K562 (cell line): ENCODE measurements around the gene FES. TPM values are rescaled to one million over a fixed set of nuclear protein-coding genes. Genes with fewer than 3 reads are reported as not detected.

Source experiments
- ADNP ChIP-seq: fragments of 200-800 bp; sonication (Bioruptor generic); IDR thresholded peaks from 2 replicates; pipeline ENCODE4 v1.6.1; 2016; ENCODE audit warnings: missing genetic modification characterization, missing compliant biosample characterization
- CBX3 ChIP-seq, 2 experiments: IDR thresholded peaks; 1 replicate in 1 of 2; 2 replicates in 1 of 2; pipeline ENCODE4 v1.6.1; 2012; ENCODE audit warnings: inconsistent platforms in 2 of 2, low read length in 2 of 2, borderline replicate concordance in 1 of 2, control low read depth in 1 of 2
- CREB3 ChIP-seq: fragments of 450-650 bp; conservative IDR thresholded peaks from 2 replicates; pipeline ENCODE4 v1.6.1; 2016; ENCODE audit warnings: missing genetic modification characterization, low read depth, mild to moderate bottlenecking, missing compliant biosample characterization, moderate library complexity
- EGR1 ChIP-seq: fragments of 450-650 bp; conservative IDR thresholded peaks from 2 replicates; pipeline ENCODE4 v1.6.1; 2017; ENCODE audit warnings: mild to moderate bottlenecking
- ESRRA ChIP-seq: fragments of 450-650 bp; IDR thresholded peaks from 2 replicates; pipeline ENCODE4 v1.6.1; 2014; ENCODE audit warnings: low read depth, mild to moderate bottlenecking, moderate library complexity, borderline replicate concordance
- ILF3 ChIP-seq: fragments of 450-650 bp; IDR thresholded peaks from 2 replicates; pipeline ENCODE4 v1.6.1; 2018; ENCODE audit warnings: antibody characterized with exemption, mild to moderate bottlenecking, moderate library complexity, borderline replicate concordance
- PCBP2 ChIP-seq: fragments of 200-400 bp; formaldehyde crosslinking; IDR thresholded peaks from 2 replicates; pipeline ENCODE4 v1.6.1; 2018; ENCODE audit warnings: low read length, low read depth, mild to moderate bottlenecking, moderate library complexity; ENCODE audit not compliant: poor library complexity, severe bottlenecking
- PHF20 ChIP-seq: fragments of 450-650 bp; IDR thresholded peaks from 2 replicates; pipeline ENCODE4 v1.6.1; 2018; ENCODE audit not compliant: partially characterized antibody
- POLR2AphosphoS2 ChIP-seq: IDR thresholded peaks from 2 replicates; pipeline ENCODE4 v1.6.1; 2012; ENCODE audit warnings: low read length, improper control_type of control experiment
- PTTG1 ChIP-seq: fragments of 450-650 bp; IDR thresholded peaks from 2 replicates; pipeline ENCODE4 v1.6.1; 2016; ENCODE audit warnings: low read depth, mild to moderate bottlenecking, missing genetic modification characterization, missing compliant biosample characterization
- SETDB1 ChIP-seq: IDR thresholded peaks from one replicate; pipeline ENCODE4 v1.6.1; 2012; ENCODE audit warnings: low read length, control low read depth, inconsistent platforms
- SRSF3 ChIP-seq: fragments of 200-400 bp; formaldehyde crosslinking; IDR thresholded peaks from 2 replicates; pipeline ENCODE4 v1.6.1; 2016; ENCODE audit warnings: mild to moderate bottlenecking, low read length, moderate library complexity; ENCODE audit not compliant: insufficient read depth
- TAF15 ChIP-seq: fragments of 200-400 bp; formaldehyde crosslinking; IDR thresholded peaks from 2 replicates; pipeline ENCODE4 v1.6.1; 2017; ENCODE audit warnings: mild to moderate bottlenecking, low read depth, low read length, moderate library complexity
- TAF9B ChIP-seq: fragments of 450-650 bp; IDR thresholded peaks from 2 replicates; pipeline ENCODE4 v1.6.1; 2018; ENCODE audit warnings: mild to moderate bottlenecking; ENCODE audit not compliant: partially characterized antibody
- ZBTB1 ChIP-seq: sonication (generic); formaldehyde crosslinking; IDR thresholded peaks from 2 replicates; pipeline ENCODE4 v1.8.1; 2023; ENCODE audit warnings: missing genetic modification reagents, low read depth, mild to moderate bottlenecking, borderline replicate concordance
- ZBTB17 ChIP-seq: fragments of 450-650 bp; formaldehyde crosslinking; IDR thresholded peaks from 2 replicates; pipeline ENCODE4 v1.4.0; 2020; ENCODE audit warnings: mild to moderate bottlenecking
- ZNF282 ChIP-seq: sonication (generic); formaldehyde crosslinking; IDR thresholded peaks from 2 replicates; pipeline ENCODE4 v1.8.1; 2023; ENCODE audit warnings: missing genetic modification reagents
- ZNF431 ChIP-seq: sonication (generic); formaldehyde crosslinking; IDR thresholded peaks from 2 replicates; pipeline ENCODE4 v1.8.0; 2022; ENCODE audit warnings: mild to moderate bottlenecking, missing genetic modification reagents
- ZNF655 ChIP-seq: fragments of 250-450 bp; sonication (Bioruptor Pico); IDR thresholded peaks from 2 replicates; pipeline ENCODE4 v1.5.0; 2021
- polyA plus RNA-seq, 8 experiments: library from polyadenylated mRNA; depleted of rRNA in 4 of 8; stranded (reverse) in 5 of 8; unstranded in 3 of 8; fragments of >200 nt; fragmentation: Nextera tagmentation in 2 of 8; fragmentation: Illumina TruSeq in 1 of 8; extraction: Ambion mirVana in 2 of 8; extraction: Trizol in 1 of 8; gene quantifications; 2 replicates each; pipeline versions ENCODE4 v1.2.1 to v1.2.3, GENCODE V29; 2011 to 2014; ENCODE audit warnings: inconsistent platforms in 1 of 8, missing spikeins in 1 of 8
- total RNA-seq, 7 experiments: library from RNA; depleted of rRNA in 6 of 7; stranded (reverse); fragments of >200 nt in 6 of 7; fragmentation: Illumina TruSeq in 2 of 7; extraction: Trizol in 2 of 7; gene quantifications; 2 replicates each; pipeline versions ENCODE4 v1.2.1 to v1.2.3, GENCODE V29; 2011 to 2021; ENCODE audit warnings: low replicate concordance in 1 of 7
- TF ChIP-seq, protein P1 (sequence below): fragments of 450-650 bp; IDR thresholded peaks from 2 replicates; pipeline ENCODE4 v1.6.1; 2014; ENCODE audit warnings: low read depth, mild to moderate bottlenecking, moderate library complexity, borderline replicate concordance
- TF ChIP-seq, protein P2 (sequence below), 2 experiments: IDR thresholded peaks; 2 replicates each; pipeline ENCODE4 v1.6.1; 2011; ENCODE audit warnings: borderline replicate concordance in 1 of 2, control low read depth in 1 of 2, low read depth in 1 of 2, low read length in 1 of 2, mild to moderate bottlenecking in 1 of 2, mixed read lengths in 1 of 2, moderate library complexity in 1 of 2; ENCODE audit not compliant: insufficient read depth in 1 of 2, insufficient read length in 1 of 2, poor library complexity in 1 of 2, severe bottlenecking in 1 of 2; ENCODE audit errors: extremely low read depth in 1 of 2

FES gene
- total and polyA plus RNA-seq, 9 of the 15 experiments (the other 6 are each of a cell fraction or from before 2014, with no cell fraction given), result 0.38 to 2.6 (median 0.82) TPM

DNA sequence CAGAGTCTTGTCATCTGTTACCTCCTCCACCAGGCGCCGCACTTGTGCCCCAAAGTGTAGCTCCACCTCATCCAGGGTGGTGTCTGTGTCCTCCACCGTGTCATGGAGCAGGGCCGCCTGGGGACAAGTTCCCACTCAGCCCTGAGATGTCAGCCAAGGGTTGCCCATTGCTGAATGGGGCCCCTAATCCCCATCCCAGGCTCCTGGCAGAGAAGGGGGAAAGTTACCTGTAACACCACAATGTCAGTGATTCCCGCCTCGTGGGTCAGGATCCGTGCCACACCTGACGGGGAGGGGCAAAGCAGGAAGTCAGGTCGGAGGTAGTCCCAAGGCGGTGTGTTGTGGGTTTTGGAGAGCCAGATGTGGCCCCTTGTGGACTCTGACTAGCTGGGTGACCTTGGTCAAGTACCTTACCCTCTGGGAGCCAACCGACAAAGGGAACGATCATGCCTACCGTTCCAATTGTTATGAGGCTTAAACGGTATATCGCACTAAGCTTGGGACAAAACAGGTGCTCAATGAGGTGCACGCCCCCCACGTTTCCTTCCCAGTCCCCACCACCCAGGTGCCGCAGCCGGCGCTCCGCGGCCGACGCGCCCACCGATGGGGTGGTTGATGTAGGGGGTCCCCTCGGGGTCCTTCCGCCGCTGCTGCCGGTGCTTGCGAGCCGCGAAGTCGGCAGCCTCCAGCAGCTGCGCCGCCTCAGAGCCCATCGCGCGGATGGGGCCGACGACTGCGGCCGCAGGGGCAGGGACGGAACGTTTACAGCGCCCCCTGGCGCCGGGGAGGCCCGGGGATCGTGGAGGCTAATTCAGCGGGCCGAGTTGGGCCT lies 47.7 kb downstream of the FES start, which contains the start of gene HDDC3 (continued):
- no peak for TF ChIP-seq PTTG1 (tag)
- no peak for TF ChIP-seq SRSF3
- 0 out of 2 replicates have a peak, but pooled peaks have one; percentile 25 for TF ChIP-seq CREB3 (tag)
- peak; percentile 57; the same call in 1 of the 2 replicates for TF ChIP-seq ILF3
- no peak for TF ChIP-seq ADNP (tag)
- TF ChIP-seq ZBTB17 (CRISPR knock-in tag), result peak; percentile 69; the same call in 1 of the 2 replicates
- TF ChIP-seq ZNF282 (CRISPR knock-in tag), result no peak
- no peak for TF ChIP-seq TAF9B
- TF ChIP-seq PCBP2, result no peak
- TF ChIP-seq ESRRA, result peak; percentile 70
- TF ChIP-seq ZNF431, result 0 out of 2 replicates have a peak, but pooled peaks have one; percentile 2
- TF ChIP-seq CBX3 (IDR thresholded peaks at IDR 0.05; ENCODE audit: borderline replicate concordance in 1 of 2, low read length in 2 of 2), result peak in 1 of 2 experiments; percentile 58; a peak in 1 of 3 replicates
- TF ChIP-seq, protein P1, sequence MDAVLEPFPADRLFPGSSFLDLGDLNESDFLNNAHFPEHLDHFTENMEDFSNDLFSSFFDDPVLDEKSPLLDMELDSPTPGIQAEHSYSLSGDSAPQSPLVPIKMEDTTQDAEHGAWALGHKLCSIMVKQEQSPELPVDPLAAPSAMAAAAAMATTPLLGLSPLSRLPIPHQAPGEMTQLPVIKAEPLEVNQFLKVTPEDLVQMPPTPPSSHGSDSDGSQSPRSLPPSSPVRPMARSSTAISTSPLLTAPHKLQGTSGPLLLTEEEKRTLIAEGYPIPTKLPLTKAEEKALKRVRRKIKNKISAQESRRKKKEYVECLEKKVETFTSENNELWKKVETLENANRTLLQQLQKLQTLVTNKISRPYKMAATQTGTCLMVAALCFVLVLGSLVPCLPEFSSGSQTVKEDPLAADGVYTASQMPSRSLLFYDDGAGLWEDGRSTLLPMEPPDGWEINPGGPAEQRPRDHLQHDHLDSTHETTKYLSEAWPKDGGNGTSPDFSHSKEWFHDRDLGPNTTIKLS, result peak; percentile 62; the same call in 1 of the 2 replicates
- no peak for TF ChIP-seq ZNF655 (CRISPR knock-in tag)
- TF ChIP-seq TAF15, result no peak
- TF ChIP-seq POLR2AphosphoS2, result no peak; the same call in 1 of the 2 replicates
- TF ChIP-seq, protein P2, sequence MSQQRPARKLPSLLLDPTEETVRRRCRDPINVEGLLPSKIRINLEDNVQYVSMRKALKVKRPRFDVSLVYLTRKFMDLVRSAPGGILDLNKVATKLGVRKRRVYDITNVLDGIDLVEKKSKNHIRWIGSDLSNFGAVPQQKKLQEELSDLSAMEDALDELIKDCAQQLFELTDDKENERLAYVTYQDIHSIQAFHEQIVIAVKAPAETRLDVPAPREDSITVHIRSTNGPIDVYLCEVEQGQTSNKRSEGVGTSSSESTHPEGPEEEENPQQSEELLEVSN (IDR thresholded peaks at IDR 0.05; ENCODE audit: borderline replicate concordance in 1 of 2, extremely low read depth in 1 of 2, insufficient read depth in 1 of 2, insufficient read length in 1 of 2, low read depth in 1 of 2, low read length in 1 of 2, poor library complexity in 1 of 2, severe bottlenecking in 1 of 2), result peak in 1 of 2 experiments; percentile 72
- peak; percentile 50 for TF ChIP-seq PHF20
- TF ChIP-seq SETDB1, result no peak
- no peak for TF ChIP-seq EGR1
- no peak for TF ChIP-seq ZBTB1
